ENCODE measurements around the gene SPDYE2. TPM values are rescaled to one million over a fixed set of nuclear protein-coding genes. Genes with fewer than 3 reads are reported as not detected.
"Not testable (repeated sequence)": the region's sequence is repeated elsewhere in the genome, so short reads cannot be mapped to it uniquely, and the experiment has no call there.

The SPDYE2 gene
- total RNA-seq, 1 donor from 2014 or later, result not detected

GRCh38 chr7:102524803-102525202 lies 26.2 kb upstream of the SPDYE2 start:
- H3K4me1 ChIP-seq; intact Hi-C loops (cut with DNase I); H3K4me3 ChIP-seq; H3K36me3 ChIP-seq; H3K9me3 ChIP-seq; H3K27me3 ChIP-seq; H3K27ac ChIP-seq: not testable (repeated sequence)
- peak in 1 of 2 donors; percentile 37 for DNase-seq (ENCODE audit: low spot score in 2 of 2)

DNA sequence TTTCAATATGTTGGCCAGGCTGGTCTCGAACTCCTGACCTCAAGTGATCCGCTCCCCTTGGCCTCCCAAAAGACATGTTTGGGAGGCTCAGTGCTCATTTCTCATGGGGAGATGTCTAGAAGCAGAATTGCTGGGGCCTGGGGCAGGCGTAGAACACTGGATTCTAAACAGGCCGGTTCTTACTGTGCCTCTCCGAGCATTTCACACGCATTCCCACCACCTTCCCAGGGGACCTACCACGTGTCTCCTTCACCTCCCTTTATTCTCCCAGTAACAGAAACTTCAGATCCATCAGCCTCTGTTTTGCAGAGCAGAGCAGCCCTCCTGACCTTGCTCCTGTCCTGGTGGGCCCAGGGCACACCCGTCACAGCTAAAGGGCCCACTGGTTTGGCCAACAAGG lies 23.8 kb upstream of the SPDYE2 start:
- H3K27ac ChIP-seq; H3K4me1 ChIP-seq; H3K27me3 ChIP-seq; intact Hi-C loops (cut with DNase I); DNase-seq (ENCODE audit: low spot score in 2 of 2); H3K36me3 ChIP-seq; H3K4me3 ChIP-seq; H3K9me3 ChIP-seq: not testable (repeated sequence)

- H3K36me3 ChIP-seq; intact Hi-C loops (cut with DNase I); H3K4me3 ChIP-seq; H3K4me1 ChIP-seq; H3K27me3 ChIP-seq; H3K27ac ChIP-seq; H3K9me3 ChIP-seq: not testable (repeated sequence)
- peak in 1 of 2 donors; percentile 19 for DNase-seq (ENCODE audit: low spot score in 2 of 2)
These were observed 22.9 kb upstream of the SPDYE2 start for GRCh38 chr7:102527822-102528793.

DNA sequence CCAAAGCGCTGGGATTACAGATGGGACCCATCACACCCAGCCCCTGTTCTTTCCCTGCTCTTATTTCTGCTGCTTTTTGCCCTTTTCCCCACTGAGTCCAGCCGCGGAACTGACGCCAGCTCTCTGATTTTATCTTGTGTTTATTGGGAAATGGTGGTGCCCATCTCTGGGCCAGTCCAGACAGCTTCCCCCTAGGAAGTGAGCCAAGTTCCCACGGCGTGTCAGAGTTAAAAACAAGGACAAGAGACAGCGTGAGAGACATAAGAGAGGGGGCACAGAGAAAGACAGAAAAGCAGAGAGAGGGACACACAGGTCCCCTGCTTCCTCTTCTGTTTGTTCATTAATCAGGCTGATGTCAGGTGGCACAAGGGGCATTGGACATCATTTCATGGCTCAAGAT lies 19.4 kb upstream of the SPDYE2 start:
- H3K36me3 ChIP-seq; DNase-seq (ENCODE audit: low spot score in 2 of 2); H3K27me3 ChIP-seq; intact Hi-C loops (cut with DNase I); H3K9me3 ChIP-seq; H3K4me3 ChIP-seq; H3K4me1 ChIP-seq; H3K27ac ChIP-seq: not testable (repeated sequence)

DNA sequence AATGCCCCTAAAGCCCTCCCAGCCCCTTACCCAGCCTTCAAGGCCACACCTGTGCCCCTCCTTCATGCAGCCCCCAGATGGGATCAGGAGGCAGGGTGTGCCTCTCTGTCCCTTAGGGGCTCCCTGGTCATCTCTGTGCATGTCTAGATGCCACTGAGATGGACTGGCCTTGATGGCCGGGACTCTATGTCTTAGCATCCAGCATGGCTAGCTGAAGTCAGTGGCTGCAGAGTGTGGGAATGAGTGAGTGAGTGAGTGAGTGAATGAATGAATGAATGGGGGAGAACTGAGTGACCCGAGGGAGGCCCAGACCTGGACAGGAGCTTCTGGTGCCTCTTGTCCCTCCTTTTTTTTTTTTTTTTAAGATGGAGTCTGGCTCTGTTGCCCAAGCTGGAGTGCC lies 18.9 kb upstream of the SPDYE2 start:
- intact Hi-C loops (cut with DNase I); H3K27ac ChIP-seq; H3K27me3 ChIP-seq; H3K4me1 ChIP-seq; DNase-seq (ENCODE audit: low spot score in 2 of 2); H3K4me3 ChIP-seq; H3K9me3 ChIP-seq; H3K36me3 ChIP-seq: not testable (repeated sequence)

DNA sequence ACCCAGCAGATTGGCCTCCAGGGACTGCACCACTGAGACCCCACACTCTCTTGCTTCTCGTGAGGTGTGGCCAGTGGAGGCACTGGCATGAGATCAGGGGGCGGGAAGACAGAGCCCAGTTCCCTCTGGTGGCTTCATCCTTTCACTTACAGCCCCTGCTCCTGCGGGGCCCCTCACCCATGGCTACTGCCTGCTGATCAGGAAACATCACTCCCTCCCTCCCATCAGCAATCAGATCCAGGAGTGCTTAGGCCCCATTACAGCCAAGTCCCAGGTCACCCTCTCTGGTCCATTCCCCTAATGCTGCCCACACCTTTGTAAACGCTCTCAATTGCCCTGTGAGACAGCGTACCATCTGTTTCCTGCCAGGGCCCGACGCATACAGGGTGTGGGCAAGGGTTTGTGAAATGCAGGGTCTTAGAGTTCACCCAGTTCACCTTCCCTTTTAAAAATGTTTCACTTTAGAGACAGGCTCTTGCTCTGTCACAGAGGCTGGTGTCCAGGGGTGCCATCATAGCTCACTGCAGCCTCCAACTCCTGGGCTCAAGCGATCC lies 15.9 kb upstream of the SPDYE2 start:
- H3K4me3 ChIP-seq; intact Hi-C loops (cut with DNase I); DNase-seq (ENCODE audit: low spot score in 2 of 2); H3K27ac ChIP-seq; H3K27me3 ChIP-seq; H3K4me1 ChIP-seq; H3K36me3 ChIP-seq; H3K9me3 ChIP-seq: not testable (repeated sequence)

GRCh38 chr7:102540604-102541003 lies 10.4 kb upstream of the SPDYE2 start:
- H3K9me3 ChIP-seq; H3K36me3 ChIP-seq; intact Hi-C loops (cut with DNase I); H3K27me3 ChIP-seq; DNase-seq (ENCODE audit: low spot score in 2 of 2); H3K4me1 ChIP-seq; H3K27ac ChIP-seq; H3K4me3 ChIP-seq: not testable (repeated sequence)

DNA sequence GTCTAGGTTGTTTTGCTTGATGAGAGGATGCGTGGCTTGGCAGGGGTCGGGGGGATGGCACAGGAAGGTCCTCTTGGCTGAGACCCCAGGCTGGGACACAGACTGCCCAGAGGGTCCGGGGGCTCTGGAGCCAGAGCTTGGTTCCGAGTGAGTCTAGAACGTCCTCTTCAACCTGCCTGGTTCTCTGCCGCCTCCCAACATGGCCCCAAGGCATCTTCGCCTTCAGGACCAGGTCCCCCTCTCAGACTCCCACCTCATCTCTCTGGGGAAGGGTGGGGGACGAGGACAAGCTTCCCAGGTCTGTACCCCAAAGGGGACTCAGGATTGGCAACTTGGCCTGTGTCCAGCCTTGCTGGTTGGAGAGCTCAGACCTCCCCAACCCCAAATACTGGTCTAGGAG lies 8.9 kb upstream of the SPDYE2 start:
- DNase-seq (ENCODE audit: low spot score in 2 of 2); H3K4me3 ChIP-seq; H3K27me3 ChIP-seq; H3K27ac ChIP-seq; H3K36me3 ChIP-seq; H3K4me1 ChIP-seq; H3K9me3 ChIP-seq; intact Hi-C loops (cut with DNase I): not testable (repeated sequence)

DNA sequence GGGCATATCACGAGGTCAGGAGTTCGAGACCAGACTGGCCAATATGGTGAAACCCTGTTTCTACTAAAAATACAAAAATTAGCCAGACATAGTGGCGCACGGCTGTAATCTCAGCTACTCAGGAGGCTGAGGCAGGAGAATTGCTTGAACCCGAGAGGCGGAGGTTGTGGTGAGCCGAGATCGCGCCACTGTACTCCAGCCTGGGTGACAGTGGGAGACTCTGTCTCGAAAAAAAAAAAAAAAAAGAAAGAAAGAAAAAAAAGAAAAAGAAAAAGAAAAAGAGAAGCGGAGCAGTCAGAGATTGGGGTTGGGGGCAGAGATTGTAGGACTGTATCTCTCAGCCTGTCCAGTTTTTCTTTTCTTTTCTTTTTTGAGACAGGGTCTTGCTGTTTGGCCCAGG lies 8.3 kb upstream of the SPDYE2 start:
- H3K36me3 ChIP-seq; H3K4me3 ChIP-seq; H3K9me3 ChIP-seq; intact Hi-C loops (cut with DNase I); H3K27me3 ChIP-seq; H3K4me1 ChIP-seq; DNase-seq (ENCODE audit: low spot score in 2 of 2); H3K27ac ChIP-seq: not testable (repeated sequence)

DNA sequence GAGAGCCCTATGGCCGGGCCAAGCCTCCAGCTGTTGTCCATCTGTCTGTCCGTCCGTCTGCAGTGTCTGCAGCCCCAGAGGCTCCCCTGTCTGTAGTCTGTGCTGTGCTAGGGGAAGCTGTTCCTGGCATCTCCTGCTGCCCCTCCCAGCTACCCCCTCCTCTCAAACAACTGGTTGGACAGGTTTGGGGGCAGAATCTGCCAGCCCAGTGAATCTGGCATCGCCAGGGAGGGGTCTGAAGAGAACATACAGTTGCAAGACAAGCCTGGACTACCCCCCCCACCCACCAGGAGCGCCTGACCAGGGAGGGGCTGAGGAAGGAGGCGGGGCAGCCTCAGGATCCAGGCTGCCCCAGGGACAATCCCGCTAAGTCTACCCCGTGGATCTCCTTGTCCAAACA lies 7.4 kb upstream of the SPDYE2 start, which contains the start of gene UPK3BL2:
Gene UPK3BL2, minus strand, starts transcription at position 101 of the 400 bp plus-strand sequence. Its CDS starts 60 bp downstream, at position 41.
- H3K4me1 ChIP-seq; intact Hi-C loops (cut with DNase I); H3K9me3 ChIP-seq; DNase-seq (ENCODE audit: low spot score in 2 of 2); H3K36me3 ChIP-seq; H3K27ac ChIP-seq; H3K4me3 ChIP-seq; H3K27me3 ChIP-seq: not testable (repeated sequence)

DNA sequence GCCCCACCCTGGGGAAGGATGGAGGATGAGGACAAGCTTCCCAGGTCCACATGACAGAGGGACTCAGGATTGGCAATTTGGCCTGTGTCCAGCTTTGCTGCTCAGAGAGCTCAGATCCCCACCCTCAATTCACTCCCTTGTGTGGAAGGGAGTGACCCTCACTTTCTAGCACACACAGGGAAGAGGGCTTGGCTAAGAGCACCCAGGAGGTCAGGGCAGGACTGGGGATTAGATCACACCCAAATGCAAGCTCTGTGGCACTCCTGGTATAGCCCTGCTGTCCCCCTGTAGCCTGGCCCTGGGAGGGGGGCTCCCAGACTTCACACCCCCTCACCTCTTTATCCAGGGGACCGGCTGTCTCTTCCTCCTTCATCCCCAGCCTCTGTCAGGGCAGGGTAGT lies 6.7 kb upstream of the SPDYE2 start:
- H3K4me1 ChIP-seq; H3K36me3 ChIP-seq; H3K27me3 ChIP-seq; H3K27ac ChIP-seq; H3K9me3 ChIP-seq; intact Hi-C loops (cut with DNase I); H3K4me3 ChIP-seq; DNase-seq (ENCODE audit: low spot score in 2 of 2): not testable (repeated sequence)

- H3K4me1 ChIP-seq; H3K9me3 ChIP-seq; H3K4me3 ChIP-seq; H3K27me3 ChIP-seq; intact Hi-C loops (cut with DNase I); H3K27ac ChIP-seq; DNase-seq (ENCODE audit: low spot score in 2 of 2); H3K36me3 ChIP-seq: not testable (repeated sequence)
These were observed 5.7 kb upstream of the SPDYE2 start for GRCh38 chr7:102545288-102545687.

DNA sequence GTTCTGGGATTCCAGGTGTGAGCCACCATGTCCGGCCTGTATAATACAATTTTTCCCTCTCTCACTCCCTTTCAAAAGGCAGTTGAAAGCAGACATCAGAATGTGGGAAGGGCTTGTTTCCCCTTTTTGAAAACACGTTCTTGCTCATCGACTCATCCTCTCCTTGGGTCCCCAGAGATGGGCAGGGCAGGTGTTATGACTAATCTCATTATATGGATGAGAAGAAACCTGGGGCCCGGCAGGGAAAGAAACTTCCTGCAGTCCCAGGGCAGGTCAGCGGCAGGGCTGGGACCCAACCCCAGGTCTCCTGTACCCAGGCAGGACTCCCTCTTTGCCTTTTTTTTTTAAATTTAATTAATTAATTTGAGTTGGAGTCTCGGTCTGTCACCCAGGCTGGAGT lies 4.7 kb upstream of the SPDYE2 start:
- H3K36me3 ChIP-seq; H3K27me3 ChIP-seq; H3K9me3 ChIP-seq; H3K4me1 ChIP-seq; H3K4me3 ChIP-seq; intact Hi-C loops (cut with DNase I); H3K27ac ChIP-seq; DNase-seq (ENCODE audit: low spot score in 2 of 2): not testable (repeated sequence)

GRCh38 chr7:102568620-102569019 lies 17.6 kb downstream of the SPDYE2 start:
- H3K27me3 ChIP-seq; H3K4me1 ChIP-seq; intact Hi-C loops (cut with DNase I); H3K36me3 ChIP-seq; H3K9me3 ChIP-seq; H3K27ac ChIP-seq; DNase-seq (ENCODE audit: low spot score in 2 of 2); H3K4me3 ChIP-seq: not testable (repeated sequence)

Data from ascending aorta (tissue), 2 donors.